Activated T-cell treated with anti-CD3 and anti-CD28 coated beads, Interleukin-2, amount 50 U/mL, for 72 hours (primary cell): ENCODE measurements around the gene ARHGAP15. TPM values are rescaled to one million over a fixed set of nuclear protein-coding genes. Genes with fewer than 3 reads are reported as not detected.

ENCODE experiments used
- ATAC-seq, 2 donors: fragments of 150-1000 bp; cut with Tn5 transposase; replicated peaks in 1 of 2; 2 replicates each; pipeline ENCODE4 v1.10.0; 2021; ENCODE audit warnings: moderate library complexity in 2 of 2, mild to moderate bottlenecking in 1 of 2
- DNase-seq, 2 donors: peaks; one replicate each; pipeline ENCODE4 v3.0.0; 2021 to 2022; ENCODE audit warnings: mixed read lengths in 1 of 2
- H3K27ac Mint-ChIP-seq: one replicate; pipeline ENCODE4 v1.8.0; 2022; ENCODE audit warnings: mild to moderate bottlenecking, moderate library complexity, mixed read lengths
- H3K27me3 Mint-ChIP-seq: one replicate; pipeline ENCODE4 v1.8.0; 2022; ENCODE audit warnings: low read depth, mixed read lengths
- H3K36me3 Mint-ChIP-seq, 2 donors: one replicate each; pipeline ENCODE4 v1.8.0; 2022; ENCODE audit warnings: mixed read lengths in 2 of 2, mild to moderate bottlenecking in 1 of 2; ENCODE audit not compliant: insufficient read depth in 2 of 2
- H3K4me1 Mint-ChIP-seq: one replicate; pipeline ENCODE4 v1.8.0; 2022; ENCODE audit warnings: low read depth, mixed read lengths
- H3K4me3 Mint-ChIP-seq, 2 donors: one replicate each; pipeline ENCODE4 v1.8.0; 2022; ENCODE audit warnings: mild to moderate bottlenecking in 2 of 2, mixed read lengths in 2 of 2, moderate library complexity in 2 of 2
- H3K9me3 Mint-ChIP-seq, 2 donors: one replicate each; pipeline ENCODE4 v1.8.0; 2022; ENCODE audit warnings: mixed read lengths in 2 of 2
- total RNA-seq, 2 donors: library from RNA; stranded (reverse); gene quantifications; one replicate each; pipeline ENCODE4 v1.2.3, GENCODE V29; 2022

Gene ARHGAP15
- total RNA-seq, 2 donors from 2014 or later, result 94.6 to 111 TPM

GRCh38 chr2:143616452-143616851, 487.2 kb downstream of the ARHGAP15 start:
- ATAC-seq, result no peak

GRCh38 chr2:143617803-143618415, 488.7 kb downstream of the ARHGAP15 start:
- Mint-ChIP-seq H3K9me3 (no peaks in the 10 kb centered on the region), H3K36me3 (peaks cover 0 to 5% of the 10 kb centered on the region in 2 donors), H3K4me3 (no peak overlapping the region), H3K4me1 (peaks cover 11% of the 10 kb centered on the region), H3K27ac (no peak overlapping the region), H3K27me3 (no peaks in the 10 kb centered on the region)
- no peak for ATAC-seq
- no peak for DNase-seq

More at GRCh38 chr2:143616452-143616851, 487.2 kb downstream of the ARHGAP15 start:
- H3K27ac Mint-ChIP-seq, result no peak overlapping the region
- H3K4me1 Mint-ChIP-seq, result peaks cover 11% of the 10 kb centered on the region
- no peaks in the 10 kb centered on the region for H3K27me3 Mint-ChIP-seq
- H3K9me3 Mint-ChIP-seq, result no peaks in the 10 kb centered on the region
- DNase-seq, result no peak
- H3K4me3 Mint-ChIP-seq, result no peak overlapping the region
- H3K36me3 Mint-ChIP-seq, result peaks cover 0 to 5% of the 10 kb centered on the region in 2 donors

- DNase-seq, result no peak
- ATAC-seq, result no peak
- H3K4me3 Mint-ChIP-seq, result no peak overlapping the region
- peaks cover 0 to 2% of the 10 kb centered on the region in 2 donors for H3K9me3 Mint-ChIP-seq
- H3K27ac Mint-ChIP-seq, result no peak overlapping the region
- no peaks in the 10 kb centered on the region for H3K4me1 Mint-ChIP-seq
- no peaks in the 10 kb centered on the region for H3K27me3 Mint-ChIP-seq
- H3K36me3 Mint-ChIP-seq, result peaks cover 10 to 33% of the 10 kb centered on the region in 2 donors
Observed at GRCh38 chr2:143622106-143622505, 492.9 kb downstream of the ARHGAP15 start.

- Mint-ChIP-seq H3K36me3 (peaks cover 13 to 32% of the 10 kb centered on the region in 2 donors), H3K9me3 (peaks cover 1 to 2% of the 10 kb centered on the region in 2 donors), H3K27me3 (no peaks in the 10 kb centered on the region), H3K27ac (no peak overlapping the region), H3K4me1 (no peaks in the 10 kb centered on the region), H3K4me3 (no peak overlapping the region)
- no peak for DNase-seq
- ATAC-seq, result no peak
Observed at GRCh38 chr2:143623231-143623908, 494.2 kb downstream of the ARHGAP15 start.

GRCh38 chr2:143623909-143624260, 494.7 kb downstream of the ARHGAP15 start:
- no peaks in the 10 kb centered on the region for H3K27me3 Mint-ChIP-seq
- peaks cover 2 to 3% of the 10 kb centered on the region in 2 donors for H3K9me3 Mint-ChIP-seq
- ATAC-seq (no peak), DNase-seq (no peak)
- H3K4me3 Mint-ChIP-seq, result no peak overlapping the region
- peaks cover 15 to 36% of the 10 kb centered on the region in 2 donors for H3K36me3 Mint-ChIP-seq
- H3K4me1 Mint-ChIP-seq, result no peaks in the 10 kb centered on the region
- no peak overlapping the region for H3K27ac Mint-ChIP-seq

GRCh38 chr2:143629340-143629739, 500.1 kb downstream of the ARHGAP15 start:
- DNase-seq (no peak), ATAC-seq (no peak)
- Mint-ChIP-seq H3K4me3 (no peak overlapping the region), H3K27me3 (no peaks in the 10 kb centered on the region), H3K9me3 (peaks cover 5 to 8% of the 10 kb centered on the region in 2 donors), H3K4me1 (peaks cover 11% of the 10 kb centered on the region), H3K36me3 (peaks cover 21 to 46% of the 10 kb centered on the region in 2 donors), H3K27ac (no peak overlapping the region)

- H3K4me1 Mint-ChIP-seq, result peaks cover 11% of the 10 kb centered on the region
- DNase-seq (no peak), ATAC-seq (no peak)
- peaks cover 25 to 50% of the 10 kb centered on the region in 2 donors for H3K36me3 Mint-ChIP-seq
- H3K27me3 Mint-ChIP-seq, result no peaks in the 10 kb centered on the region
- H3K4me3 Mint-ChIP-seq, result no peak overlapping the region
- no peak overlapping the region for H3K27ac Mint-ChIP-seq
- H3K9me3 Mint-ChIP-seq, result peaks cover 6 to 12% of the 10 kb centered on the region in 2 donors
Observed at GRCh38 chr2:143632751-143633374, 503.6 kb downstream of the ARHGAP15 start.

GRCh38 chr2:143633419-143633818, 504.2 kb downstream of the ARHGAP15 start:
- ATAC-seq, result no peak
- Mint-ChIP-seq H3K36me3 (peaks cover 23 to 50% of the 10 kb centered on the region in 2 donors), H3K4me1 (peaks cover 11% of the 10 kb centered on the region), H3K9me3 (peaks cover 6 to 11% of the 10 kb centered on the region in 2 donors), H3K27ac (peak overlapping the region; percentile 17), H3K27me3 (no peaks in the 10 kb centered on the region), H3K4me3 (no peak overlapping the region)
- DNase-seq, result no peak

- Mint-ChIP-seq H3K4me1 (peaks cover 11% of the 10 kb centered on the region), H3K36me3 (peaks cover 21 to 47% of the 10 kb centered on the region in 2 donors), H3K9me3 (peaks cover 6 to 9% of the 10 kb centered on the region in 2 donors), H3K4me3 (no peak overlapping the region), H3K27me3 (no peaks in the 10 kb centered on the region), H3K27ac (no peak overlapping the region)
- DNase-seq (no peak), ATAC-seq (no peak)
Observed at GRCh38 chr2:143635302-143635701, 506.1 kb downstream of the ARHGAP15 start.

- no peak overlapping the region for H3K27ac Mint-ChIP-seq
- H3K9me3 Mint-ChIP-seq, result peaks cover 6 to 9% of the 10 kb centered on the region in 2 donors
- peaks cover 21 to 42% of the 10 kb centered on the region in 2 donors for H3K36me3 Mint-ChIP-seq
- no peaks in the 10 kb centered on the region for H3K27me3 Mint-ChIP-seq
- ATAC-seq (no peak), DNase-seq (no peak)
- no peak overlapping the region for H3K4me3 Mint-ChIP-seq
- peaks cover 11% of the 10 kb centered on the region for H3K4me1 Mint-ChIP-seq
Observed at GRCh38 chr2:143635936-143636335, 506.7 kb downstream of the ARHGAP15 start.

GRCh38 chr2:143640826-143641225, 511.6 kb downstream of the ARHGAP15 start:
- Mint-ChIP-seq H3K4me3 (no peak overlapping the region), H3K27me3 (no peaks in the 10 kb centered on the region), H3K36me3 (peaks cover 9 to 26% of the 10 kb centered on the region in 2 donors), H3K27ac (no peak overlapping the region), H3K9me3 (peaks cover 0 to 4% of the 10 kb centered on the region in 2 donors), H3K4me1 (peaks cover 2% of the 10 kb centered on the region)
- DNase-seq (no peak), ATAC-seq (no peak)

GRCh38 chr2:143645921-143646645, 516.9 kb downstream of the ARHGAP15 start:
- H3K4me1 Mint-ChIP-seq, result peaks cover 6% of the 10 kb centered on the region
- H3K36me3 Mint-ChIP-seq, result peaks cover 6 to 16% of the 10 kb centered on the region in 2 donors
- no peaks in the 10 kb centered on the region for H3K27me3 Mint-ChIP-seq
- H3K9me3 Mint-ChIP-seq, result peaks cover 2 to 7% of the 10 kb centered on the region in 2 donors
- no peak for DNase-seq
- no peak overlapping the region for H3K4me3 Mint-ChIP-seq
- peak in 1 of 2 donors; percentile 13 for ATAC-seq
- no peak overlapping the region for H3K27ac Mint-ChIP-seq
